Sigmoid colon (tissue), 7 donors: Measurements from ENCODE around the gene PUS7. TPM values are rescaled to one million over a fixed set of nuclear protein-coding genes. Genes with fewer than 3 reads are reported as not detected.

Source experiments
- DNase-seq: peaks from one replicate; pipeline ENCODE4 v3.0.0-alpha.2; 2019
- H3K27ac ChIP-seq, 4 donors: fragments of 200-600 bp; sonication (generic); one replicate each; pipeline ENCODE4 v1.5.1; 2016 to 2019; ENCODE audit warnings: mild to moderate bottlenecking in 1 of 4
- H3K27me3 ChIP-seq, 3 donors: fragments of 200-600 bp; sonication (generic); one replicate each; pipeline ENCODE4 v1.5.1; 2019; ENCODE audit warnings: mild to moderate bottlenecking in 1 of 3
- H3K36me3 ChIP-seq, 4 donors: fragments of 200-600 bp; sonication (generic); one replicate each; pipeline ENCODE4 v1.5.1; 2016 to 2019
- H3K4me1 ChIP-seq, 4 donors: fragments of 200-600 bp; sonication (generic); one replicate each; pipeline ENCODE4 v1.5.1; 2017 to 2019
- H3K4me3 ChIP-seq, 4 donors: fragments of 200-600 bp; sonication (generic); one replicate each; pipeline ENCODE4 v1.5.1; 2017 to 2019; ENCODE audit warnings: mild to moderate bottlenecking in 2 of 4, moderate library complexity in 1 of 4
- H3K9me3 ChIP-seq, 4 donors: fragments of 200-600 bp in 3 of 4; sonication (generic) in 3 of 4; one replicate each; pipeline versions ENCODE4 v1.5.1 to v1.6.1; 2013 to 2019
- CTCF ChIP-seq, 4 experiments: fragments of 450-650 bp in 3 of 4; fragments of 200-600 bp in 1 of 4; IDR thresholded peaks; one replicate each; pipeline ENCODE4 v1.5.1; 2016 to 2019; ENCODE audit warnings: antibody characterized with exemption in 4 of 4, mild to moderate bottlenecking in 3 of 4, moderate library complexity in 2 of 4
- EP300 ChIP-seq, 4 donors: sonication (generic); formaldehyde crosslinking; IDR thresholded peaks; one replicate each; pipeline ENCODE4 v1.6.1; 2017; ENCODE audit warnings: antibody characterized with exemption in 4 of 4
- POLR2A ChIP-seq, 2 donors: fragments of 450-650 bp; IDR thresholded peaks; one replicate each; pipeline ENCODE4 v1.6.1; 2016; ENCODE audit warnings: antibody characterized with exemption in 2 of 2, mild to moderate bottlenecking in 2 of 2, moderate library complexity in 2 of 2
- POLR2AphosphoS5 ChIP-seq, 4 donors: sonication (generic); formaldehyde crosslinking; IDR thresholded peaks; one replicate each; pipeline ENCODE4 v1.6.1; 2017; ENCODE audit warnings: antibody characterized with exemption in 4 of 4
- WGBS, 2 donors: extraction: QIAGEN DNeasy Blood & Tissue Kit; methylation state at CpG; one replicate each; pipeline ENCODE4 v1.1.7; 2013; 5-methylcytosine and 5-hydroxymethylcytosine counted together
- intact Hi-C: fragments of 100-400 bp; cut with DNase I; formaldehyde crosslinking; loops from one replicate; pipeline ENCODE4 v1.15.1; 2023
- polyA plus RNA-seq, 3 donors: library from polyadenylated mRNA; stranded (reverse); fragments of 200-250 nt; gene quantifications; one replicate each; pipeline ENCODE4 v1.2.3, GENCODE V29; 2013
- total RNA-seq, 4 donors: library from RNA; depleted of rRNA; stranded (reverse); fragments of >200 nt; gene quantifications; one replicate each; pipeline ENCODE4 v1.1.0, GENCODE V29; 2016
- donor health status: healthy with polysubstance abuse.
- donor health status: Bipolar disorder and iron deficiency.
- donor health status: healthy.

The PUS7 gene
- total and polyA plus RNA-seq, 7 donors, result 1.6 to 9.1 (median 6.1) TPM

- TF ChIP-seq POLR2A (IDR thresholded peaks at IDR 0.05), result no peak
- TF ChIP-seq CTCF (IDR thresholded peaks at IDR 0.05), result no peak
- TF ChIP-seq POLR2AphosphoS5 (IDR thresholded peaks at IDR 0.05), result no peak
- no peak for TF ChIP-seq EP300 (IDR thresholded peaks at IDR 0.05)
- H3K4me1 ChIP-seq, result peaks cover 0 to 12% (median 7%) of the 10 kb centered on the region in 4 donors
- H3K27me3 ChIP-seq, result no peaks in the 10 kb centered on the region
- H3K36me3 ChIP-seq, result peaks cover 0 to 21% (median under 1%) of the 10 kb centered on the region in 4 donors
- H3K27ac ChIP-seq, result no peak overlapping the region
- WGBS, 2 donors, result 96 to 97% methylated on average over 5 of the region's 5 CpGs
- intact Hi-C loops, result loop anchor here (10.0 kb wide), 1 partner anchor 342 kb away; no protein-coding TSS in a partner anchor
- no peak for DNase-seq
- no peak overlapping the region for H3K4me3 ChIP-seq
- no peaks in the 10 kb centered on the region for H3K9me3 ChIP-seq
Observed at GRCh38 chr7:105497016-105497415, 25.1 kb downstream of the PUS7 start.

- no peak overlapping the region for H3K27ac ChIP-seq
- intact Hi-C loops, result loop anchor here (10.0 kb wide), 1 partner anchor 342 kb away; no protein-coding TSS in a partner anchor
- 90 to 94% methylated on average over 2 of the region's 2 CpGs for WGBS, 2 donors
- no peaks in the 10 kb centered on the region for H3K27me3 ChIP-seq
- TF ChIP-seq POLR2A (IDR thresholded peaks at IDR 0.05) (no peak), POLR2AphosphoS5 (IDR thresholded peaks at IDR 0.05) (no peak), EP300 (IDR thresholded peaks at IDR 0.05) (no peak), CTCF (IDR thresholded peaks at IDR 0.05) (no peak)
- no peak for DNase-seq
- H3K36me3 ChIP-seq, result peaks cover 0 to 18% (median 0%) of the 10 kb centered on the region in 4 donors
- peaks cover 0 to 12% (median 7%) of the 10 kb centered on the region in 4 donors for H3K4me1 ChIP-seq
- no peak overlapping the region for H3K4me3 ChIP-seq
- H3K9me3 ChIP-seq, result no peaks in the 10 kb centered on the region
Observed at GRCh38 chr7:105496521-105496920, 25.6 kb downstream of the PUS7 start.

- Histone ChIP-seq H3K4me1 (peaks cover 0 to 12% (median 7%) of the 10 kb centered on the region in 4 donors), H3K36me3 (no peaks in the 10 kb centered on the region), H3K9me3 (no peaks in the 10 kb centered on the region), H3K27me3 (no peaks in the 10 kb centered on the region), H3K4me3 (peak overlapping the region in 3 of 4 donors; percentile 7 to 33 (median 19)), H3K27ac (peak overlapping the region; percentile 54 to 77 (median 68))
- intact Hi-C loops, result loop anchor here (10.0 kb wide), 1 partner anchor 339 kb away; no protein-coding TSS in a partner anchor
- DNase-seq, result no peak
- no peak for TF ChIP-seq POLR2A (IDR thresholded peaks at IDR 0.05)
- TF ChIP-seq CTCF (IDR thresholded peaks at IDR 0.05), result no peak
- TF ChIP-seq POLR2AphosphoS5 (IDR thresholded peaks at IDR 0.05), result no peak
- TF ChIP-seq EP300 (IDR thresholded peaks at IDR 0.05), result no peak
- WGBS, 2 donors, result 87 to 97% methylated on average over 5 of the region's 5 CpGs
Observed at GRCh38 chr7:105493923-105494315, 28.2 kb downstream of the PUS7 start.

- Histone ChIP-seq H3K27ac (peak overlapping the region; percentile 54 to 77 (median 68)), H3K4me1 (peaks cover 0 to 12% (median 7%) of the 10 kb centered on the region in 4 donors), H3K36me3 (no peaks in the 10 kb centered on the region), H3K9me3 (no peaks in the 10 kb centered on the region), H3K4me3 (peak overlapping the region in 3 of 4 donors; percentile 7 to 33 (median 19)), H3K27me3 (no peaks in the 10 kb centered on the region)
- 91 to 93% methylated on average over 7 of the region's 7 CpGs for WGBS, 2 donors
- TF ChIP-seq POLR2AphosphoS5 (IDR thresholded peaks at IDR 0.05) (no peak), POLR2A (IDR thresholded peaks at IDR 0.05) (no peak), EP300 (IDR thresholded peaks at IDR 0.05) (no peak), CTCF (IDR thresholded peaks at IDR 0.05) (no peak)
- intact Hi-C loops, result loop anchor here (10.0 kb wide), 1 partner anchor 339 kb away; no protein-coding TSS in a partner anchor
- no peak for DNase-seq
Observed at GRCh38 chr7:105493196-105493922, 28.7 kb downstream of the PUS7 start.
